ENCODE measurements around the gene KIN.
"Not testable (repeated sequence)": the region's sequence is repeated elsewhere in the genome, so short reads cannot be mapped to it uniquely, and the experiment has no call there.

KIN gene, protein sequence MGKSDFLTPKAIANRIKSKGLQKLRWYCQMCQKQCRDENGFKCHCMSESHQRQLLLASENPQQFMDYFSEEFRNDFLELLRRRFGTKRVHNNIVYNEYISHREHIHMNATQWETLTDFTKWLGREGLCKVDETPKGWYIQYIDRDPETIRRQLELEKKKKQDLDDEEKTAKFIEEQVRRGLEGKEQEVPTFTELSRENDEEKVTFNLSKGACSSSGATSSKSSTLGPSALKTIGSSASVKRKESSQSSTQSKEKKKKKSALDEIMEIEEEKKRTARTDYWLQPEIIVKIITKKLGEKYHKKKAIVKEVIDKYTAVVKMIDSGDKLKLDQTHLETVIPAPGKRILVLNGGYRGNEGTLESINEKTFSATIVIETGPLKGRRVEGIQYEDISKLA

GRCh38 chr10:7787857-7788638 is at the start of gene KIN, which contains the start of gene ATP5F1C:
Gene KIN (minus strand): TSS chr10:7787993. CDS start chr10:7787933, 60 bp downstream.
Gene ATP5F1C (plus strand): TSS chr10:7788177. CDS start chr10:7788208, 31 bp downstream.
- DNase-seq (ENCODE audit: insufficient read length, low spot score) (peak; percentile 91), FAIRE-seq (peak; percentile 99)

- FAIRE-seq, result no peak
Measured at GRCh38 chr10:7836571-7836970, 48.8 kb upstream of the KIN start.

DNA sequence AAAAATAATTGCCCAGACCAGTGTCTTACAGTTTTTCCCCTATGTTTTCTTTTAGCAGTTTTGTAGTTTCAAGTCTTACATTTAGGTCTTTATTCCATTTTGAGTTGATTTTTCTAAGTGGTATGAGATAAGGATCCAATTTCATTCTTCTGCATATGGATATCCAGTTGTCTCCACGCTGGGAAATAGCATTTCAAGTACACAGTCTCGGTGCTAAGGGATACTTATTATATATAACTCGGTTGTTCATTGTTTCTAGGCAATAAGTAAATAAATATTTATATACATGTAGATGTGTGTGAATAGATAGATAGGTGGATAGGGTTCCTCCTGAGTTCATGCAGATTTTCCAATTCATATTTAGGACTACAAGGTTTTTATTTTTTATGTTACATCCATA is 46.5 kb upstream of the KIN start:
- no peak for FAIRE-seq
- no peak for DNase-seq (ENCODE audit: insufficient read length, low spot score)

More at GRCh38 chr10:7836571-7836970, 48.8 kb upstream of the KIN start:
- no peak for DNase-seq (ENCODE audit: insufficient read length, low spot score)

DNA sequence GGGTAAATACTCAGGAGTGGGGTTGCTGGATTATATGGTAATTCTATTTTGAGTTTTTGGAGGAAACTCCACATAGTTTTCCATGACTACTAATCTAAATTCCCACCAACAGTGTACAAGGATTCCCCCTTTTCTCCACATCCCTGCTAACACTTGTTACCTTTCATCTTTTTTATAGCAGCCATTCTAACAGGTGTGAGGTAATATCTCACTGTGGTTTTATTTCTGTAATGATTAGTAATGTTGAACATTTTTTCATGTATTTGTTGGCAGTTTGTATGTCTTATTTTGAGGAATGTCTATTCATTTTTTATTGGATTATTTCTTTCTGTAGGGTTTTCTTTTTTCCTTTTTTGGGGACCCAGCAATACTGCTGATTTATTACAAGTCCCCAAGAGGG is 45.4 kb upstream of the KIN start:
- no peak for DNase-seq (ENCODE audit: insufficient read length, low spot score)
- no peak for FAIRE-seq

GRCh38 chr10:7832060-7832459 is 44.3 kb upstream of the KIN start:
- DNase-seq (ENCODE audit: insufficient read length, low spot score) (no peak), FAIRE-seq (no peak)

GRCh38 chr10:7829289-7829834 is 41.6 kb upstream of the KIN start:
- FAIRE-seq, result no peak

GRCh38 chr10:7826971-7827370 is 39.2 kb upstream of the KIN start:
- FAIRE-seq, result no peak

More at GRCh38 chr10:7829289-7829834, 41.6 kb upstream of the KIN start:
- DNase-seq (ENCODE audit: insufficient read length, low spot score), result no peak

DNA sequence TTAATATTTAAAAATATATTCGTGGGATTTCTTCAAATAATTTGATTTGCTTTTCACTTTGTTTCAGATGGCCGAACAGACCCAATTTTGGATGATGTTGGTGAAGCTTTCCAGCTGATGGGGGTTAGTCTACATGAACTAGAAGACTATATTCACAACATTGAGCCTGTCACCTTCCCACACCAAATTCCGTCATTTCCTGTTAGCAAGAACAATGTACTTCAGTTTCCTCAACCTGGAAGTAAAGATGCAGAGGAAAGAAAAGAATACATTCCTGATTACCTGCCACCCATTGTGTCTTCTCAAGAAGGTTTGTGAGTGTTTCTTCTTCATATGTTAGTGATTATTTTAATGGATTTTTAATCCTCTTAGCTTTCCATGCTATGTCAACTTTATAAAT is 36.5 kb upstream of the KIN start:
- FAIRE-seq, result no peak

More at GRCh38 chr10:7826971-7827370, 39.2 kb upstream of the KIN start:
- no peak for DNase-seq (ENCODE audit: insufficient read length, low spot score)

GRCh38 chr10:7819121-7819460 is 31.3 kb upstream of the KIN start:
- peak; percentile 8 for DNase-seq (ENCODE audit: insufficient read length, low spot score)
- peak; percentile 45 for FAIRE-seq

More for the DNA sequence above, 36.5 kb upstream of the KIN start:
- DNase-seq (ENCODE audit: insufficient read length, low spot score), result no peak

DNA sequence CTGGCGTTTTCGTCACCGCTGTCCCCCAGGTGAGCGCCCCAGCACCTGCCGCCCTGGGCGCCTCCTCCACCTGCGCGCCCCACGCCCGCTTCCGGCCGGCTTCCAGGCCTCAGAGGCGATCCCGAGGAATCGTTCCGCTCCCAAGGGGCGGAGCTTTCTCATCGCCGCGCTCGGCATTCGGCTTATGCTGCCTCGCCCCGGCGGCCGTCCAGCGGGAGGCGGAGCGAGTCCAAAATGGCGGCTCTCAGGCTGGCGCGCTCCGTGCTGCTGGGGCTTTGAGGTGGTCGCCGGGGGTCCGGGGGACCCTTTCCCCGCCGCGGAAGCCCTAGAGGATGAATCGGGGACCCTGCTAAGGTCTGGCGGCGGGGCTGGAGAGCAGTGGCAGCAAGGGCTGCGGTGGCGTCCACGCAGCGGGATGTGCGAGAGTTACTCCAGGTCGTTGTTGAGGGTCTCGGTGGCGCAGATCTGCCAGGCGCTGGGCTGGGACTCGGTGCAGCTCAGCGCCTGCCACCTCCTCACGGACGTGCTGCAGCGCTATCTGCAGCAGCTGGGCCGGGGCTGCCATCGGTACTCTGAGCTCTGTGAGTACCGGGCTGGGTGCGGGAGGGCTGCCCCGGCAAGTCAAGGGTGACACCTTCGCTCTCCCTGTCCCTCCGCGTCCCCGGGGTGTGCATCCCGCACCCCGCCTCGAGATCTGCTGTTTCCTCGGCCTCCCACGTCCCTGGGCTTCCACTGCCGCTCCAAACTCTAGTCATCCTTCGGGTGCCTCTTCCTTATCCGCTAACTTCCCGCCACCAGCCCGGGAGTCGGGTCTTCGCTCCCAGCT is 30.7 kb upstream of the KIN start, which contains the start of gene TAF3:
Gene TAF3 (plus strand): TSS at position 211 of the 826 bp plus-strand sequence. CDS start 205 bp downstream, at position 416.
- FAIRE-seq, result peak; percentile 90
- DNase-seq (ENCODE audit: insufficient read length, low spot score), result peak; percentile 81

- FAIRE-seq (no peak), DNase-seq (ENCODE audit: insufficient read length, low spot score) (no peak)
Measured at GRCh38 chr10:7817984-7818294, 30.1 kb upstream of the KIN start.

DNA sequence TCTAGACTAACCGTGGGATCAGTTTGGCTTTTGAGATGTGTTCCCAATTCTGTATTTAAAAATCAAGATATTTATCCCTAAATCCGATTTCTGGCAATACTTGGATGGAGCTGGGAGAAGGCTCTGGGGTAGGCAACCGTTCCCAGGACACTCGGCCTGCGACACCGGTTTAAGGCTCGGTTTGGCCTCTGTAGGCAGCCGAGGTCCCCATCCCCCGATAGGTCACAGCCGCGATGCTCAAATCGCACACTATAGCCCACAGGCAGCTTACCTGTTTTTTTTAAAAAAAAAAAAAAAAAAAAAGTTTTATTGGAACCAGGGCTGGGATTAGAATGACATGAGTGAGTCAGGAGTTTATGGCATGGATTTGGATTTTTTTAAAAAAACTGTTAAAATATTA is 29.8 kb upstream of the KIN start:
- DNase-seq (ENCODE audit: insufficient read length, low spot score) (no peak), FAIRE-seq (no peak)

GRCh38 chr10:7813481-7813880 is 25.7 kb upstream of the KIN start:
- FAIRE-seq (no peak), DNase-seq (ENCODE audit: insufficient read length, low spot score) (no peak)

GRCh38 chr10:7811743-7812142 is 23.9 kb upstream of the KIN start:
- not testable (repeated sequence) for DNase-seq (ENCODE audit: insufficient read length, low spot score); FAIRE-seq

GRCh38 chr10:7811000-7811399 is 23.2 kb upstream of the KIN start:
- FAIRE-seq, result no peak
- DNase-seq (ENCODE audit: insufficient read length, low spot score), result no peak

DNA sequence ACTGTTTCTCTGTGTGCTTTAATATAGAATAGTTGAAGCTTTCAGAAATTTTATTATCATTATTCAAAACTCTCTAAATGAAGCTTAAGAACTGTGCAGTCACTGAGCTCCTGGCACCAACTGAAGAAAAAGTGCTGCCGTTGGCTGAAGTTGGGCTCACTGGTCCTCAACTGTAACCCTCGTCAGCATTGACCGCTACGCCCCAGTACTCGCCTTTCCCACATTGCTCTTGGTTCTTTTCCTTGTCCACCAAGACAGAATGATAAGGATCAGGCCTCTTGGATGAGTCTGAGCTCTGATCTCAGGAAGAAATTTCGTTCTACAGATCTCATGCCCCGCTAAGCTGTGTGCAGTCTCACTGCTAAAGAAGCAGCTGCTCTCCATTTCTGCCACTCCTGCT is 22.6 kb upstream of the KIN start:
- FAIRE-seq, result no peak

DNA sequence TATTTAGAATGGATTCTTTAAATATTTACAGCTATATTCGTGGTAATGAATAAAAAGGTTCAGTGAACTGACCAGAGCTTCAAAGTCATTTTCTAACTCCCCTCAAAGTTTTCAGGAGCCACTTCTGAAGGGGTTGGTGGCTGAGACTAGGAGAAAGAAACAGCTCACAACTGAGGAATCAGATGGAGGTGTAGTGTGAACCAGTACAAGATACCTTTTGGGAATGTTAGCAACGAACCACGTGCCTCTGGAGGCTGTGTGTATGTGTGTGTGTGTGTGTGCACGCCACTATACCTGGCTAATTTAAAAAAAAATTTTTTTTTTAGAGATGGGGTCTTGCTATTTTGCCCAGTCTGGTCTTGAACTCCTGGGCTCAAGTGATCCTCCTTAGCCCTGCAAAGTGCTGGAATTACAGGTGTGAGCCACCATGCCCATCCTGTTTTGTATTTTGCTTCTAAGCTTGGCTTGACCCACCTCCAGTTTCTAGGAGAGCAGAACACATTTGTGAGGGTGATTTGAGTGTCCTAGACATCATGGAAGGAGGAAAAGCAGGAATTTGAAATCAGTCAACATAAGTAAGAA is 21.0 kb upstream of the KIN start:
- DNase-seq (ENCODE audit: insufficient read length, low spot score) (no peak), FAIRE-seq (no peak)

More for the DNA sequence above, 22.6 kb upstream of the KIN start:
- no peak for DNase-seq (ENCODE audit: insufficient read length, low spot score)

- no peak for FAIRE-seq
Measured at GRCh38 chr10:7804741-7805140, 16.9 kb upstream of the KIN start.

GRCh38 chr10:7804216-7804615 is 16.4 kb upstream of the KIN start:
- DNase-seq (ENCODE audit: insufficient read length, low spot score) (no peak), FAIRE-seq (no peak)

More at GRCh38 chr10:7804741-7805140, 16.9 kb upstream of the KIN start:
- no peak for DNase-seq (ENCODE audit: insufficient read length, low spot score)

- FAIRE-seq (no peak), DNase-seq (ENCODE audit: insufficient read length, low spot score) (no peak)
Measured at GRCh38 chr10:7802606-7803005, 14.8 kb upstream of the KIN start.
